Superior temporal gyrus (tissue), 1 donor: ENCODE results near the gene MCTP1.
"Not testable (repeated sequence)": the region's sequence is repeated elsewhere in the genome, so short reads cannot be mapped to it uniquely, and the experiment has no call there.

Experiments used
- DNase-seq: peaks from one replicate; pipeline ENCODE4 v3.0.0-alpha.2; 2016; ENCODE audit errors: extremely low spot score

MCTP1 gene

DNA sequence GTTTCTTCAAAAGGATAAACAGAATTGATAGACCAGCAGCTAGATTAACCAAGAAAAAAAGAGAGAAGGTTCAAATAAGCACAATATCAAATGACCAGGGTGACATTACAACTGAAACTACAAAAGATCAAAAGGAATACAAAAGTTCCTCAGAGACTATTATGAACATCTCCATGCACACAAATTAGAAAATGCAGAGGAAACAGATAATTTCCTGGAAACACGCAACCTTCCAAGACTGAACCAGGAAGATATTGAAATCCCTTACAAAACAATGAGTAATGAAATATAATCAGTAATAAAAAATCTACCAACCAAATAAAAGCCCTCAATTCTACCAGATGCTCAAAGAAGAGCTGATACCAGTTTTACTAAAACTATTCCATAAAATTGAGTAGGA is 252.1 kb downstream of the MCTP1 start:
- DNase-seq = no peak

DNA sequence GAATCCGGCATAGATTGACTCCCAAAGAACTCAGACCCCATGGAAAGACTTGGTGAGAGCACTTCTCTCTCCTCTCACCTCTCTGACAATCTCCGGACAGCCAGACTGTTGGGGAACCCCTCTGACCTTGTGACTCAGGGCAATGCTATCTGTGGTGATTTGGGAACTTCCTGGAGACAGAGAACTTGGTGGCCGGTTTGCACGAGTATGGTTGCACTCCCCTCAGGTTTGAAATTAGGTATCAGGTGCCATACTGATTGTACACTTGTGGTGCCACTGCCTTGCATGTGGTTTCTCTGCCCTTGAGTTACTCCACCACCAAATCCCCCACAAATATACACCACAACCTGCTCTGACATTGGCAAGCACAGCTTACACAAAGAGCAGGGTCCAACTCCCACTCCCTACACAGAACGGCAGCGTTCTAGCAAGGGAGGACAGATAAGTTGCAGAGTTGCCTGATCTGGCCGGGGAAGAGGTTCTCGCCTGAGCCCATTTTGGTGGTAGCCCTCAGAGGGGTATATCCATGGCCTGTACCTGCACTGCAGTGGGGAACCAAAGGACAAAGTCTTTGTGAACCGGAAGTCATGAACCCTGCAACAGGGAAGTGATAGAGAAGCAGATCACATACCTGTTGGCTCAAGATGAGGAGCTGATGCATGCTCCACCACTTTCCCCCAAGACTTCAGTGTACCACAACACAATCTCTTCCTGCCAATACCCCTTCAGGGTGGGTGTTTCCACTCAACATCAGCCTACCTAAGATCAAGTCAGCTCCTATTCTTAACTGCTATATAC is 255.1 kb downstream of the MCTP1 start:
- DNase-seq = no peak

- DNase-seq = no peak
These were observed 257.1 kb downstream of the MCTP1 start for GRCh38 chr5:95027775-95028174.

DNA sequence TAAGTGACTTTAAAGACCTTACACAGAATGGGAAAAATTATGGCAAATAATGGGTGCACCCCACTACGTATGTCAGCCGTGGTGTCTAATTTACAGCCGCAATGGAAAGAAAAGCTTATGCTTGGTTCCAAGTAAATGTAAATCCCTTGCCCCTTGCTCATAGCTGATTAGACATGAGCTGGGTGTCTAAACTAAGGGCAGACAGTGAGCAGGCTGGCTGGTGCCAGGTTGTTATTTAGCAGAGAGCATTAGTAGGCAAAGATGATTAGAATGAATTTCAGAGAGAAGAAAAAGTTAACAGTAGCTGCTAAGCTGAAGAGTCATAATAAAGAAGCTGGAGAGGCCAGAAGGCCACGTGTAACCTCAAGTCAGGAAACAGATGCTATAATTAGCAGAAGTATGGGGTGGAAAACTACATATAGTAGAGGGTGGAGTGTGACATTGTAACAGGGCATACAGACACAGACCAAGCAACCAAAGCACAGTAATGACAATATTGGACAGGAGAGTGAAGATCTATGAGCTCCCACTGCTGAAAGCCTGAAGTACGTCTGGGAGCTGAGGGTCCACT is 257.7 kb downstream of the MCTP1 start:
- no peak for DNase-seq

DNA sequence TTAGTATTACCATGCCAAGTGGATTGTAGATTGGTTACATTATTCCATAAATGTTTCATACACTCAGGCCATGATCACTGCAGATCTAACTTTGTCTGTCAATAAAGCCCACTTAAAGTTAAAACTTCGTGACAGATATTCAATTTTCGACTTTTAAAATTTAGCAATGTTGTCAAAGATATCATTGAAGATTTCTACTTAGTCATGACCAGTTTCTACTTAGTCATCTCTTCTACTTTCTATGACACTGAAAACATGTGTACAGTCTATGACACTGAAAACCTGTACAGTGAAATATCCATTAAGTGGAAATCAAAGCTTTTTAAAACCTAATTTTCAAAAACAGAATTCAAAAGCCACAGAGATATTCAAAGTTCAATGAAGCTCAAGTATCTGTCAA is 258.2 kb downstream of the MCTP1 start:
- DNase-seq = no peak

DNA sequence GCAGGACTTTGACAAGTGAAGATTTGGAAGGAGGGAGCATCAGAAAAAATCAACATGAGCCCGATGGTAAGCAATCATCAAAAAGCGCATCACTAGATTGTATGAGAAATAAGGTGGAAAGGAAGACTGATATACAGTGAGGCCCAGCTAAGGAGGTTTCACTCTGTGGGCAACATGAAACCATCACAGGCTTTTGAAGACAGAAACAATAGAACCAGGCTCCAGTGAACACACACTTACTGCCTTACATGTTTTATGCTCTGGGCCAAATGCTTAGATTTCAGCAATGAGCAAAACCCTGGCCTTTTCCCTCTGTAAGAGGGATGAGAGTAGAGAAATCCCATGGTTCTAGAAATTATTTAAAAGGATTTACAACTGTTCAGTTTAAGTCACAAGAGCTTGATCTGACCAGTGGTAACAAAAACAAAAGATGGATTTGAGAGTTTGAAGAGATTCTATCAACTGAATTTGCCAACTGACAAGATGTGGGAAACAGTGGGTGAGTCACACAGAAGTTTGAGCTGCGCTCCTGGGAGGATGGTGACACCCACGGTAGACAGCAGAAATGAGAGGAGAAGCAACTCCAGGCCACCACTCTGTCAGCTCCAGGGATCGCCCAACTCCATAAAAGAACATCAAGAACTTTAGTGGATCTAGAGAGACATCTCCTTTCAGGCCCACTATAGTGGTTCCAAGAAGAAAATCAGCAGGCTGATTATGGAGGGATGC is 261.8 kb downstream of the MCTP1 start:
- DNase-seq = peak; percentile 27

DNA sequence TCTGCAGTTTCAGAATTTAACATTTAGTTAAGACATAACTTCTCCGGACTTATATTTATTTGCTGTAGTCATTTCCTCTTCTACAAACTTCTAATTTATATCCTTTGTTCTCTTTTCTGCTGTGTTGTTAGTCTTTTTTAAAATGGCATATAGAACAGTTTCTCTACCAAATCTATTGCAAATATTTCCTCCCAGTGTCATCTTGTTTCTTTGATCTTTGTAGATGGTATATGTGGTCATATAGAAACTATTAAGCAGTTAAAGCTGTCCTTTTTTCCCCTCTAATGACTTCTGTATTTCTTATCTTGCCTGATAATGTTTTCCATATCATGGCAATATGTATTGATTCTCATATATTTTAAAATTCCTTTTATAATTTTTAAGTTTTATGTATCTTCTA is 264.5 kb downstream of the MCTP1 start:
- DNase-seq = no peak

DNA sequence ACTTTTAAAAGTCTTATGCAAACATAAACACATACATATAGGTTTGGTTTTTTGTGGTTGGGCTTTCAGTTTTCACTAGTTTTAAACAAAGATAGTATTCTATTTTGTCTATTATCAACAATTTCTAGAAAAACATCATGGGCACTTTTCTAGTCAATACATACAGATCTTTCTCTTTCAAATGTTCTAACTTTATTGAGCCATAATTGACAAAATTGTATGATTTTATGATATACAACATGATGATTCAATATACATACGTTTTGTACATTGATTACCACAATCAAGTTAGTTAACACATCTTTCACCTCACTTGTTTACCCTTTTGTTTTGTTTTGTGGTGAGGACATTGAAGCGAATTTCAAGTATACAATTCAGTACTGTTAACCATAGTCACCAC is 265.9 kb downstream of the MCTP1 start:
- no peak for DNase-seq

DNA sequence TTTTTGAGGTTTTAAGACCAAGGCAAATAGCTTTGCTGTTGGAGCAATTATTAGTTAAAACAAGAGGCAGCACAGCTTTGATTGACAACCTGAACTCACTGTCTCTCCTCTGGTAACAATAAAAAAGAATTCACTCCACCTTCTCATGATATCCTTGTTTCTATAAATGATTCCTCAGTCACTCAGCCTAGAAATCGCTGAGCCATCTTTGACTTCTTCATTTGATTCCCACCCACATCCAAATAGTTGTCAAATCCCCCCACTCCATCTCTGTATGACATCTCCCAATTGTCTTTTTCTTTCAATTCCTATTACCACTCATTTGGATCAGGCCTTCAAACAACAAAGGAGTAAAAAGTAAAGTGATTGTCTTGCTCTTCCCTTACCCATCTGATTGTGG is 266.4 kb downstream of the MCTP1 start:
- DNase-seq = no peak

DNA sequence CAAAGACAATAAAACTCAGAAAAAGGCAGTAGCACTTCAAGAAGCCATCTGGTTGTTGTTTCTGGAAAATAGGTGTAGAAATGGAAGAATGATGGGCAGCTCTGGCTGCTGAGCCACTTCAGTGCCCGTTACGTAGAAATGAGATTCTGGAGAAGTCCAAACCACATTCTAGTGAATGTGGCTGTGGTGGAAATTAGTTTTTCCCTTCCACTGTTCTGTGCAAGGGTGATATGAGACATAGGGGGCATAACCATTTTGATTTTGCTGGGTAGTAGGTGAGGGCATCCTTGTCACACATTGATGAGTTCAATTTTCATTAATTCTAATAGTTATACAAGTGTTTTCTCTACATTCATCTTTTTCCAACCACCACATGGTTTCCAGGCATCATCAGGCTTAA is 275.1 kb downstream of the MCTP1 start:
- DNase-seq = no peak

- DNase-seq = no peak
These were observed 276.8 kb downstream of the MCTP1 start for GRCh38 chr5:95007921-95008597.

GRCh38 chr5:95005811-95006210 is 279.1 kb downstream of the MCTP1 start:
- no peak for DNase-seq

- no peak for DNase-seq
These were observed 286.2 kb downstream of the MCTP1 start for GRCh38 chr5:94998670-94999069.

GRCh38 chr5:94994537-94994936 is 290.4 kb downstream of the MCTP1 start:
- DNase-seq = not testable (repeated sequence)

- no peak for DNase-seq
These were observed 291.4 kb downstream of the MCTP1 start for GRCh38 chr5:94993491-94993890.

DNA sequence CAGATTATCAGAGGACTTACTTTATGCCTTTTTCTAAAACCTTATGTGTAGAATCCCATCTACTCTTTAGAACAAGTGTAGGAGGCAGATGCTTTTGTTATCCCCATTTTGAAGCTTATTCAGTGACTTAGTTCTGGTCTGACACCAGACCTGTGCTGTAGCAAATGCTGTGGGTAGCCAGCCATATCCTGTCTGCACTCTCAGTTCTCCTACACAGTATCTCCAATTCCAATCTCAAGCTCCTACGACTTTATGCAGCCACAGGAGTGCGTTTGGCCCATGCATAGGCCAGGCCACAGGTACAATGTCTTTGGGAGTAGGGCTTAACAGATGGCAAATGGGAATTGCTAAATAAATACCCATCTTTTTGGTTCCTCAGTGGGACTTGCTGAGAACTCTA is 292.6 kb downstream of the MCTP1 start:
- DNase-seq = no peak

DNA sequence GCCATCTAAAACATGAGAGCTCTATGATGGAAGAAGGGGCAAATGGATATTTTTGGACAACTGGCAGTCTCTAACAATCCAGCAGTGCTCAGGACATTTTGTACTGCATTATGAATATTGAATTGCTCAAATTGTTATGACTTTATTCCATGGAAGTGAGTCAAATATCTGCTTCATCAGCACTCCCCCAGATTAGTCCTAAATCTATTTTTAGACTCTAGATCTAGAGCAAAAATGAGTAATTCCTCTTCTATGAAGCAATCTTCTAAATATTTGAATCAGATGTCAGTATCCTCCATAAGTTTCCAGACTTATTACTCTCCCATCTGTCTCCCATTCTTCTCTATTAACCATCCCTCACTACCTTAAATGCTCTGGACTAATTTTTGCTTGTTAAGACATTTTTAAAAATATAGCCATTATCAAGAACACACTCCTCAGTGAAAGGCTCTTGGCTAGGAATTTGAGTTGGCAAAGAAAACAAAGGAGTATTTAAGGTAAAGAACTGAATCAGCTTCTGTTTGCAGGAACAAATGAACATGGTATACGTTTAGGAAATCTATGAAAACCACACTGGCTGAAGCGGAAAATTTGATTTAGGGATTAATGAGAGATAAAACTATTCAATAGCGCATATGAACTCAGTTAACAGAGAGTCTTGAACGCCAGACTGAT is 300.9 kb downstream of the MCTP1 start:
- DNase-seq = no peak

DNA sequence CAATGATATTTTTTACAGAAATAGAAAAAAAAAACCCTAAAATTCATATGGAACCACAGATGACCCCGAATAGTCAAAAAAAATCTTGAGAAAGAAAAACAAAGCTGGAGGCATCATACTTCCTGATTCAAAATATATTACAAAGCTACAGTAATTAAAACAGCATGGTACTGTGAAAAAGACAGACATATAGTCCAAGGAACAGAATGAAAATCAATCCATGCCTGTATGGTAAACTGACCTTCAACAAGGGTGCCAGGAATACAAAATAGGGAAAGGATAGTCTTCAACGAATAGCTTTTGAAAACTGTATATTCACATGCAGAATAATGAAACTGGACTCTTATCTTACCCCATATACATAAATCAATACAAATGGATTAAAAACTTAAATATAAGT is 307.5 kb downstream of the MCTP1 start:
- DNase-seq = no peak

DNA sequence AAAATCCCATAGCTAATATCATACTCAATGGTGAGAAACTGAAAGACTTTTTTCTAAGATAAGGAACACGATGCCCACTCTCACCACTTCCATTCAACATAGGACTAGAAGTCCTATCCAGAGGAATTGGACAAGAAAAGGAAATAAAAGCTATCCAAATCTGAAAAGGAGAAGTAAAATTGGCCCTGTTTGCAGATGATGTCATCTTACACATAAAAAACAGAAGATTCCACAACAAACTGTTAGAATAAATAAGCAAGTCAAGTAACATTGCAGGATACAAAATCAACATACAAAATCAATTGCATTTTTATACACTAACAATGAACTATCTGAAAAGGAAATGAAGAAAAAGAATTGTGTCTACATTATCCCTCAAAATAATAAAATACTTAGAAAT is 308.0 kb downstream of the MCTP1 start:
- DNase-seq = no peak

GRCh38 chr5:94972268-94972667 is 312.6 kb downstream of the MCTP1 start:
- DNase-seq = no peak

DNA sequence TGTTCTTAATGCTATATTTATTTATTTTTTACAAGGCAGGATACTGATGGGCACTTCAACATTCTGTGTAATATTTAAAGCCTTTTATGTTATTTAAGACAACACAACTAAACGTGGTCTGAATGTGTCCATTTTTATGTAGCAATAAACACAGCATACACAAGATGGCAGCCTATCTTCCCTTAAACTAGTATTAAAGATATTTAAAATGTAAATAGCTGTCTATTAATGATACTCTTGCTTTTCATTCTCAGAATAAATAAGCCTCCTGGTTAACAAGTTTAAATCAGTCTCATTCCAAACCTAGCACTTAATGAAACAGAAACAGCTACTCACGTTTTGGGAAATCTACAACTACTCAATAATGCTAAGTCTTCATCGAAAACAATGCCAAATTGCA is 315.7 kb downstream of the MCTP1 start:
- DNase-seq = peak; percentile 40
